ENCODE data around the gene DYRK1B.

The DYRK1B gene

DNA sequence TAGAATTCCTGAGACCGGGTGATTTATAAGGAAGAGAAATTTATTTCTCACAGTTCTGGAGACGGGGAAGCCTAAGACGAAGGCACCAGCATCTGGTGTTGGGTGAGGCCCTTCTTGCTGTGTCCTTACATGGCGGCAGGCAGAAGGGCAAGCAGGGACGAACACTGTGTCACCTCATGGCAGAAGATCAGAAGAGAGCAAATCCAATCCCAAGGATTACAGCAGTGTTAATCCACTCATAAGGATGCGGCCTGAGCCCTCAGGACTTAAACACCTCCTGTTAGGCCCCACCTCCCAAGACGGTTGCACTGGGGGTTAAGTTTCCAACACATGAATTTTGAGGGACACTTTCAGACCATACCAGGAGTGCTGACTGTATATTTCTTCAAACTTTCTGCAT, 18.9 kb upstream of the DYRK1B start:
- no peak for DNase-seq

- no peak for DNase-seq
Observed at GRCh38 chr19:39850892-39851291, 16.9 kb upstream of the DYRK1B start.

GRCh38 chr19:39848392-39848791, 14.4 kb upstream of the DYRK1B start:
- no peak for DNase-seq

DNA sequence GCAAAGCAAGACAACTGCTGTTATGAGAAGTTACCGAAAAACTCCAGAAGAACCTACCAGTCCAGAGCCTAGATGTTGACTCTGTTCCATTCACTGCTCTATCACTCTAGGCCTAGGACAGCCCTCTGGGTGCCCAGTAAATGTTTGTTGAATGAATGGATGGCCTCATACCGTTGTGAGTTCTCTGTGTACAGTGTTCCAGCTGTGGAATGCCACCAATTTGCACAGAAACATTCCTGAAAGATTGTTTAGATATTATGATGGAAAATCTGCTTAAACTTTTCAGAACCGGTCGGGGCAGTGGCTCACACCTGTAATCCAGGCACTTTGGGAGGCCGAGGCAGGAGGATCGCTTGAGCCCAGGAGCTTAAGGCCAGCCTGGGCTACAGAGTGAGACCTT, 13.6 kb upstream of the DYRK1B start:
- DNase-seq = no peak

- no peak for DNase-seq
Observed at GRCh38 chr19:39846678-39847486, 12.9 kb upstream of the DYRK1B start.

DNA sequence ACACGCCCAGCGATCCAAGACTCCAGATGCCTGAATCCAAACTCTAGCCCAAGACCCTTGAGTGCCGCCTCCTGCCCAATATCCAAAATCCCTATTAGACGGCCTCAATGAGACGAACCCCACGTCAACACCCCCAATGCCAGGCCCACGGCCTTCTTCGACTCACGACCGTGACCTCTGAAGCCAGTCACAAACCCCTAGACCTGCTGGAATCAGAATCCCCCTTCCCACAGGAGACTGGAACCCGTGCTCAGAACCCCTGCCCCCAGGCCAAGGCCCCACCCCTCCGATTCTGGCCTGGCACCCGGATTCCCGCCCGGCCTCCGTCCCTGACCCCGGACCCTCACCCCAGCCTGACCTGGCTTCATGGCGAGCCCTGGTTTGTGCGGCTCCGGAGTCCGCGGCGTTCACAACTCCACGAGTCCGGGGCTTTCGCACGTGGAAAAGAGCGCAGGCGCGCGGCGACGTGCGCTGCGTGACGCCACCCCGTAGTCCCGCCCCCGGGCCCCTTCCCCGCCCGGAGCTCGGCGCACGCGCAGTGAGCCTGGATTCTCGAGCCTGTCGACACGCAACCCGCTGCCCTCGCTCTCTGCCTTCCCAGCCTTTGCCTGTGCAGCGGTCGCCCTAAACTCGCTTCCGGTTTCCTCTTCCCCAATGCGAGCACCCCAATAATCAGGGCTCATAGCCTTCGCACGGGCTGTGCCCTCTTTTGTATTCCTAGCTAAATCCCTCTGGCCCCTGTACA, 12.1 kb upstream of the DYRK1B start, which contains the start of gene FBL:
Gene FBL, minus strand, starts transcription at position 447 of the 745 bp plus-strand sequence. Its CDS starts 79 bp downstream, at position 368.
- DNase-seq = peak; percentile 95

- peak; percentile 51 for DNase-seq
Observed at GRCh38 chr19:39845584-39845932, 11.6 kb upstream of the DYRK1B start.

DNA sequence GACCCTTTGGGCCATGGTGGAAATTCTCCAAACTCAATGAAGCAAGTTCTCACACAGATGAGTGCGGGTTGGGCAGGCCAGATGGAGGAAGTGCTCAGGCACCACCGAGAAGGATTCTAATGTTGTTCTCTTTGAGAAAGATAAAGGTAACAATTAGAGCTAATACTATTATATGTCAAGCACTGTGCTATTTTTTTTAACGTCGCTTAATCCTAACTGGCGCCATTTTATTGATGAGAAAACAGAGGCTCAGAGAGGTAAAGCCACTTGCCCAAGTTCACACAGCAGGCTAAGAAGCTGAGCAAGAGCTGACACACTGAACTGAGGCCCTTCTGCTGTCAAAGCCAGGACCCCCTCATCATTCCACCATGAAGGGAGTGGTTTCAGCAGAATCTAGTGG, 11.2 kb upstream of the DYRK1B start:
- DNase-seq = no peak

GRCh38 chr19:39843919-39844793, 10.2 kb upstream of the DYRK1B start:
- peak; percentile 54 for DNase-seq

GRCh38 chr19:39842693-39843435, 8.9 kb upstream of the DYRK1B start:
- no peak for DNase-seq

GRCh38 chr19:39841041-39841440, 7.1 kb upstream of the DYRK1B start:
- DNase-seq = no peak

DNA sequence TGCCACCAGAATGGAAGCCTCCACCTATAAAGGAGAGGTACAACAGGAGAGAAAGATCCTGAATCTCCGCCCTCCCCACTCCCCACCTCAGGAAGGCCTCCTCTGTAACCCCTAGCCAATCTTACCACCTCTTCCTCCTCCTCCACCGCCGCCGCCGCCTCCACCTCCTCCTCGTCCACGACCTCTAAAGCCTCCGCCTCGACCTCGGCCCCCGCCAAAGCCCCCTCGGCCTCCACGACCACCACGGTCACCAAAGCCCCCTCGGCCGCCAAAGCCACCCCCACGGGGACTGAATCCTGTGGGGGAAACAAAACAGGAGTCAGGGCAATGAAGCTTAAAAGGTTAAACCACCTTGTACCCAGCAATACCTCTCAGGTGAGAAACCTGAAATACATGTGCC, 6.5 kb upstream of the DYRK1B start:
- DNase-seq = no peak

- DNase-seq = no peak
Observed at GRCh38 chr19:39839678-39840327, 5.8 kb upstream of the DYRK1B start.

- DNase-seq = no peak
Observed at GRCh38 chr19:39838569-39838968, 4.6 kb upstream of the DYRK1B start.

- no peak for DNase-seq
Observed at GRCh38 chr19:39837978-39838377, 4.0 kb upstream of the DYRK1B start.

DNA sequence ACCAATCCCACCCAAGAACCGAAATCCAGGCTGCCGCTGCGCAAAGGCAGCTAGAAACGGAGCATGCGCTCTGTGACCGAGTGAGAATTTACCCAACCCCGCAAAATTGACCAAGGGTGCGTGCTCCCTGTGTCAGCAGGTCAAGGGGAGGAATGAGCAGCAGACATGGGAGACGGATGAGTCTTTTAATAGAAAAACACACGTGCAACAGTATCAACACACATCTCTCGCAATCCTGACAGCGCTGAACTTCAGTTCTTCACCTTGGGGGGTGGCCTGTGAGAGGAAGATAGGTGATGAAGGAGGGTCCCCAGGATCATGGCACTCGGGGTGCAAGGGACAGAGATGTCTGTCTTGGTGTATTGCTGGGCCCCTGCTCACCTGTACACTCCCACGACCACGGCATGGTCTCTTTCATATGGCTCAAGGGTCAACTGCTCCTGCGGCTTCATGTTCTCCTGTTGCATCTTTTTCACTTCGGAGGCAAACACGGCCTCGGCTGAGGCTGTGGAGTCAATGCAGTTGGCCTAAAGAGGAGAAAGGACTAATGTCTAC, 402 bp upstream of the DYRK1B start:
- no peak for DNase-seq

- no peak for DNase-seq
Observed at GRCh38 chr19:39833160-39833463, 850 bp downstream of the DYRK1B start.

- no peak for DNase-seq
Observed at GRCh38 chr19:39832341-39833083, 1.4 kb downstream of the DYRK1B start.

GRCh38 chr19:39831679-39832078, 2.3 kb downstream of the DYRK1B start:
- no peak for DNase-seq

GRCh38 chr19:39830847-39831246, 3.1 kb downstream of the DYRK1B start:
- DNase-seq = no peak

DNA sequence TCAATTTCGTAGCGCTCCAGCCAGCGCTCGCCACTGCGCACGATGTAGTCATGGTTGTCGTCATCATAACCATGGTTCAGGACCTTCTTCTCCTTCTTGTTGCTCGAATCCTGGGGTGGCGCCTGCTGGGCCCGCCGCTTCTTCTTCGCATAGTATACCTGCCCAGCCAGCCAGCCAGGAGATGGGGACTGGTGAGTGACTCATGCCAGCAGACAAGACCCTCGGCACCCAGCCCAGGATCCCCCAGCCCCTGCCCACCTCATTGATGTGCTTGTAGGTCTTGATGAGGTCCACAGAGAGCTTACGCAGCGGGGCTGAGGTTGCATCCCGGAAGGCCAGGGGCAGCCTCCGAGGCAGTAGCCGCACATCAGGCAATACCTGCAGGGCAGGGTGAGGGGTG, 3.6 kb downstream of the DYRK1B start:
- no peak for DNase-seq
